Adipose tissue (tissue), 3 donors: ENCODE data around the gene HES3. TPM values are rescaled to one million over a fixed set of nuclear protein-coding genes. Genes with fewer than 3 reads are reported as not detected.

Experiments used
- H3K27ac ChIP-seq: one replicate; pipeline ENCODE4 v1.5.1; 2013; ENCODE audit warnings: low read depth, low read length
- WGBS, 3 donors: extraction: QIAGEN DNeasy Blood & Tissue Kit; methylation state at CpG; one replicate each; pipeline ENCODE4 v1.1.7; 2013; 5-methylcytosine and 5-hydroxymethylcytosine counted together
- polyA plus RNA-seq, 3 donors: library from polyadenylated mRNA; stranded (reverse); fragments of 200-250 nt; gene quantifications; one replicate each; pipeline ENCODE4 v1.2.3, GENCODE V29; 2013
- donor health status: healthy with polysubstance abuse.
- donor health status: Bipolar disorder and iron deficiency.
- donor health status: healthy.

Gene HES3
- polyA plus RNA-seq, 3 donors, result not detected

GRCh38 chr1:6241887-6242740 lies 1.9 kb upstream of the HES3 start:
- WGBS, 3 donors, result 1 to 2% (median 1%) methylated on average over 40 to 99 of the region's 99 CpGs
- no peak overlapping the region for H3K27ac ChIP-seq

DNA sequence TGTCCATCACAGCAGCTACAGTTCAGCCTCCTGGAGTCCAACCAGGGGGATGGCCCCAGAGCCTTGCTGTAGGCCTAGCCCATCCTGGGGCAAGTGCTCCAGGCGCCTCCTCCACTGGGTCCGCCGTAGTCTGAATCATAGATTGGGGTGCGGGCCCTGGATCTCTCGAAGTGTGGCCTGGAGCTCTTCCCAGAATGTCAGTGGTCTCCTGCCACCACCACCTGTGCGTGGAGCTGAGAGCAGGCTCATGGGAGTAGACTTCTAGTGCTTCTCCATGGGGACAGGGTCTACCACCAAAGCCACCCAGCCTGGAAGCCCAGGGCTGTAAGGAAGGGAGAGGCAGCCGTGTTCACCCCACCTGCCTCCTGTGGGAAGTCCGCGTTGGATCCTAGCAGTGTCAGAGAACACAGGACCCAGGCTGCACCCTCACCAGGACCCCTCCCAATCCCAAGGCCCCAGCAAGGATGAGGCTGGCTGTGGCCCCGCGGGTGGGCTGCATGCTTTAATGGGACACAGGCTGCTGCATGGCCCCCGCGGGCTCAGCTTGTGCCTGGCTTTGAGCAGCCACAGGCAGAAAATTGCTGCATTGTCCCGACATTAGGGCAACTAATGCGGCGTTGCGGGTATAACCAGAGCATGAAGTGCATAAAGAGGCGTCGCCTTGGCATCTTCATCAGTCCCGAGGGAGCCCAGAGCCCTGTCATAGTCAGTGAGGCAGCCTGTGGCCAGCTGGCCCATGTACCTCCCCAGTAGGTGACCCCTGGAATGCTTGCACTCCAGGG lies 735 bp upstream of the HES3 start:
- H3K27ac ChIP-seq, result no peak overlapping the region
- 20 to 25% (median 21%) methylated on average over 20 of the region's 20 CpGs for WGBS, 3 donors

DNA sequence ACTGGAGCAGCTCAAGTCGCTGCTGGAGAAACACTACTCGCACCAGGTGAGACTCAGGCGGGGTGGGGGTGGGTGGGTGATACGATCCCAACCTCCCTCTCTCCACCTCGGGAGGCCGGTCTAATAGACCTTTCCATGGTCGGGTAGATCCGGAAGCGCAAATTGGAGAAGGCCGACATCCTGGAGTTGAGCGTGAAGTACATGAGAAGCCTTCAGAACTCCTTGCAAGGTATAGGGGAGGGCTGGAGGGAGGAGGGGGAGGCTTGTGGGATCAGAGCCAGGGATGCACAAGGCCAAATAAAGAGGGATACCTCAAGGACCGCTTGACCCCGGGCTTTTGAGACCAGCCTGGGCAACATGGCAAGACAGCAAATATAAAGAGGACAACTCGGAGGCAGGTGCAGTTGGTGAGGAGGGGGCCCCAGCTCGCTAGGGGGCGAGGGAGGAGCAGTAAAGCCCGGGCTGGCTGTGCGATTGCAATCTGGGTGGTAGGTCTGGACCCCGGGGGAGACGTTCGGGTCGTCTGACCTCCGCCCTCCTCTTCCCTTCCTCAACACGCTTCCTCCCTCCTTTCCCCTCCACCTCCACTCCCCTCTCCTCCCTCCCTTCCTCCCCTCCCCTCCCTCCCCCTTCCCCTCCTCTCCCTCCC lies 546 bp downstream of the HES3 start:
- H3K27ac ChIP-seq, result no peak overlapping the region
- 4% methylated on average over 22 to 24 of the region's 24 CpGs for WGBS, 3 donors

- H3K27ac ChIP-seq, result no peak overlapping the region
- WGBS, 3 donors, result 2 to 3% (median 2%) methylated on average over 49 to 79 of the region's 79 CpGs
Observed at GRCh38 chr1:6245086-6245868, 1.3 kb downstream of the HES3 start.

DNA sequence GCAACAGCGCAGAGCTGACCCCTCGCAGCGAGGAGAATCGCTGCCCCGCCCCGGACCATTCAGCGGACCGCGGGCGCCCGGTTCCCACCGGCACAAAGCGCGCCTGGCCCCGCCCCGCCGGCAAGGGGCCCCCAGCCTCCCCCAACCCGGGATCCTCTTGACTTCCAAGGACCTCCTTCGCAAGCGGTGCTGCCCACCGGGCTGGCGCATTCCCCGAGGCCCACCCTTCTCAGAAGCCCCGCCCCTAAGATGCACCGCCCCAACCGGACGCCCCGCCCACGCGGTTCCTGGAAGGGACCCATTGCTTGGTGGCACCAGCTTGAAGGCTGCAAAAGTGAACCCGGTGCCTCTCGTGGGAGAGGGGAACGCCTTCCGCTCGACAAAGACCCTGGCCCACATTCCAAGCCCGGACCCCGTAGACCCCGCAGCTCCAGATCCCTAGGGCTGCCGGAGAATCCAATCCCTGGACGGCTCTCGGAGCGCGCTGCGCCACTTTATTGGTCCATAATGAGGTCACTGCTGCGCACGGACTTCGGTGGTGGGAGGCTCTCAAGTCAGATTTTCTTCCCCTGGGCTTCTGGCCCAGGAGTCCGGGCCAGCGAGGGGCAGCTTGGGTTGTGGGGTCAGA lies 2.0 kb downstream of the HES3 start:
- WGBS, 3 donors, result 3 to 5% (median 4%) methylated on average over 36 to 49 of the region's 49 CpGs
- no peak overlapping the region for H3K27ac ChIP-seq

- no peak overlapping the region for H3K27ac ChIP-seq
- WGBS, 3 donors, result 5 to 6% (median 6%) methylated on average over 30 of the region's 30 CpGs
Observed at GRCh38 chr1:6246497-6247467, 2.8 kb downstream of the HES3 start.

- no peak overlapping the region for H3K27ac ChIP-seq
- 54 to 68% (median 67%) methylated on average over 5 of the region's 5 CpGs for WGBS, 3 donors
Observed at GRCh38 chr1:6247651-6248050, 3.7 kb downstream of the HES3 start.

DNA sequence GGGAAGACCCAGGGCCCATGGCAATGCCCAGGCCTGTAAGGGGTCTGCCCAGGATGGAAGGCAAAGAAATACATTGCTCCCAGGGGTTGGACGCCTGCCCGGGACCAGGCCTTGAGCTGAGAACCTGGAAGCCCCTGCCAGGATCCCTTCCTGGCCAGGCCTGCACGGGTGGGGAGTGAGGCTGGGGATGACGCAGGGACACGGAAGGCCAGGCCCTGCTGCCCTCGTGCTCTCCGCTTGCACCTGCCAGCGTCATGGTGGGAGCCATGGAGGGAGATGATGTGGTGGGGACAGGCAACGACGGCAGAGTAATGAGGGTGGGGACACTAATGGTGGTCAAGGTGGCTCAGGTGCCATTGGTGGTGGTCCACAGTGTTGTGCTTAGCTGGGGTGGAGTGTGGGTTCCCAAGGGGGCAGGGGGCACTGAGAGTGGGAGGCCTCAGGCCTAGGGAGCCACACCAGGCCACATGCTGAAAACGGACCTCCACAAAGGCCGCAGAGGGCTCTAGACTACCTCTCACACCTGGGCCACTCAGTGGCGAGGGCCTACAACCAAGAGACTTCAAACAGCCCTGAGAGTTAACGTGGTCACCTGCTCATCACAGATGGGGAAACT lies 4.3 kb downstream of the HES3 start:
- no peak overlapping the region for H3K27ac ChIP-seq
- 74% methylated on average over 14 of the region's 14 CpGs for WGBS, 3 donors

DNA sequence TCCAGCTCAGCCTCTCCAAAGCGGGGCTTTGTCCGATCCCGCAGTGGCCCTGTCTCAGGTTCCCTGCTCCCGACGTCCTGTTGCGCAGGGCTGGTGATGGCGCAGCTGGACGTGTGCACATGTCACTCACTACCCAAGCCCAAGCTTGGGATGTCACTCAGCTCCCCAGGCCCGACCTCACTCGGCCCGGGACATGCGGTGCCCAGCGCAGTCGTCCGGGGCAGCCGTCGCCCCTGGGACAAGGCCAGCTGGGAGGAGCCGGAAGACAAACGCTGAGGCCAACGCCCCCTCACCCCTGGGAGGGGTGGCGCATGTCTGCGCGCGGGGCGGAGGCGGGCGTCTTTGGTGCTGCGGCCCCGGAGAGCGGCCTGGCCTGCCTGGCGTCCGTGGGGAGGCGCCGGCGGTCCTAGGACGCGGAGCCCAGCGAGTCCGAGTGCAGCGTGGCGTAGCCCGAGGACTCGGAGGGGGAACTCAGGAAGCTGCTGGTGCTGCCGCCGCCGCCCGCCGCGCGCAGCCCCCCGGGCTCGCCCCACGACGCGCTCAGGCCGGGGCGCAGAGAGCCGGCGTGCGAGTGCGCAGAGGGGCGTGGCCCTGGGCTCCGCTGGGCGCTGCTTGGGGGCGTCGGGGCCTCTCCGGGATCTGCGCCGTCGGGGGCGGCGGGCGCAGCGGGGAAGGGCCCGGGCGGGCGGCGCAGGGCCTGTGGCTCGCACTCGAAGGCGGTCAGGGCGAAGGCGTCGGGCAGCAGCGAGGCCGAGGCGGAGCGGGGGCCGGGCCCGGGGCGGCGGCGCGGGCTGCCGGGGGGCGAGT lies 5.2 kb downstream of the HES3 start:
- no peak overlapping the region for H3K27ac ChIP-seq
- 6 to 7% (median 6%) methylated on average over 70 to 96 of the region's 96 CpGs for WGBS, 3 donors

- H3K27ac ChIP-seq, result no peak overlapping the region
- WGBS, 3 donors, result 17 to 22% (median 22%) methylated on average over 53 to 70 of the region's 71 CpGs
Observed at GRCh38 chr1:6249739-6250689, 6.0 kb downstream of the HES3 start.

- 79 to 84% (median 83%) methylated on average over 16 to 19 of the region's 19 CpGs for WGBS, 3 donors
- no peak overlapping the region for H3K27ac ChIP-seq
Observed at GRCh38 chr1:6251233-6251632, 7.3 kb downstream of the HES3 start.

DNA sequence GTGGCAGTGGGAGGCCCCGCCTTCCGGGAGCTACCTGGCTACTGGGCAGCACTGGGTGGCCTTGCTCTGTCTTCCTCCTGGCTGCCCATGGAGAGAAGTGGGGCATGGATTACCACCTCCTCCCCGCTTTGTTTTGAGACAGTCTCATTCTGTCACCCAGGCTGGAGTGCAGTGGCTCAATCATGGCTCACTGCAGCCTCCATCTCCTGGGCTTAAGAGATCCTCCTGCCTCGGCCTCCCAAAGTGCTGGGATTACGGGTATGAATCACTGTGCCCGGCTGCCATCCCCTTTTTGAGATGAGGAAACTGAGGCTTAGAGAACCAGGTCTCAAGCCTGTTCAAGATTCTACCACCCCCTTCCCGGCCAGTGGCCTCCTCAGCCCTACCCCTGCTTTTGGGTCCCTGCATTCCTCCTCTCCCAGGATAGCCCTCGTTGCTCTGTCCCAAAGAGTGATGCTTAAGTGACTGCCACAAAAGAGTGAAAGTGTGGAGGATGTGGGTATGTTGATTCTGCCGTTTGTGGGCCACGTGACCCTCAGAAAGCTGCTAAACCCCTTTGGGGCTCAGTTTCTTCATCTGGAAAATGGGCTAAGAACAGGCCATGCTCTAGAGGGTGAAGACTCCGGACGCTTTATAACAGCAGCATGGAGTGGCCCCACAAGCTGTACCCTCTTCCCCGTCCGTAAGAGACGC lies 7.8 kb downstream of the HES3 start:
- WGBS, 3 donors, result 75 to 87% (median 81%) methylated on average over 12 to 15 of the region's 15 CpGs
- no peak overlapping the region for H3K27ac ChIP-seq

DNA sequence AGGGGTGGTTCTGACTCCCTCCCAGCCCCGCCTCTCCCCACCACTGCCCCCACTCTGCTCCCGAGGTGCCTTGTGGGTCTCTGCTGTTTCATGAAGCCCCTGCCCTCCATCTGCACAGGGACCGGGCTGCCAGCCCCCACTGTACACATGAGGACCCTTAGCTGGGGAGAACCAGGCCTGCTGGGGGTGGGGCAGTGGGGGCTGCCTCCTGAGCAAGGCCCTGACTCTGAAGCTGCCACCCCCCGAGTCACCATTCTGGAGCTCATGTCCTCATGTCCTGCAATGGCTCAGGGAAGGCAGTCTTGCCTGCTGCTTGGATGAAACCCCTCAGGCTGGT lies 8.4 kb downstream of the HES3 start:
- no peak overlapping the region for H3K27ac ChIP-seq
- WGBS, 3 donors, result 82 to 88% (median 86%) methylated on average over 4 of the region's 4 CpGs

DNA sequence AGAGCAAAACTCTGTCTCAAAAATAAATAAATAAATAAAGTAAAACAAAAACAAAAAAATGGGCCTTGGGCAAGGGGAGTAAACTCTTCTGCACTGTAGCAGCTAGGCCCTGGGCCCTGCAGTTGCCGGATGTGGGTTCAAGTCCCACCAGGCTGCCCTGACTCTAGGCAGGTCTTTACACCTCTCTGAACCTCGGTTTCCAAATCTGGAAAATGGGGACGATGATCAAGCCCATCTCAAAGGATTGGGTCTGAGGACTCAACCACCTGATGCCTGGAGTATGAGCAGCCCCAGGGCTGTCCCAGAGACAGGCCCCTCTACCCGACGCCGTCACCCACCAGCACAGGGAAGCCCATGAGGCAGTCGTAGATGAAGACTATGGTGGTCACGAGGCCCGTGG lies 9.4 kb downstream of the HES3 start:
- 86 to 95% (median 92%) methylated on average over 9 of the region's 9 CpGs for WGBS, 3 donors

More for the DNA sequence above, 9.4 kb downstream of the HES3 start:
- H3K27ac ChIP-seq, result no peak overlapping the region
